GM12878 (cell line): Measurements from ENCODE around the gene TMEM174. TPM values are rescaled to one million over a fixed set of nuclear protein-coding genes. Genes with fewer than 3 reads are reported as not detected.
A peak's percentile ranks its signal among the peaks of the same experiment; 100 is the strongest.

ENCODE experiments used
- ATAC-seq: fragments of 200-7000 bp; cut with Tn5 transposase; 3 replicates; pipeline ENCODE4 v1.9.1; 2020; ENCODE audit warnings: mild to moderate bottlenecking, moderate library complexity
- BruUV-seq: library from RNA; stranded (reverse); fragments of 400-500 nt; replicated peaks from 2 replicates; lab custom pipeline; 2021; lab: Mats Ljungman, UMichigan
- CTCF ChIA-PET: fragments of 300-600 bp; sonication (Branson Sonifier 250); formaldehyde crosslinking; extraction: SDS; loops from one replicate; lab custom pipeline; 2021; ENCODE audit warnings: inconsistent platforms; lab: Yijun Ruan, JAX
- POLR2A ChIA-PET: fragments of 350-600 bp; formaldehyde crosslinking; extraction: SDS; loops from one replicate; lab custom pipeline; 2021; ENCODE audit warnings: inconsistent platforms; lab: Charles Lee
- RAD21 ChIA-PET: fragments of 300-600 bp; sonication (Branson Sonifier 250); formaldehyde crosslinking; loops from one replicate; lab custom pipeline; 2023; ENCODE audit warnings: antibody characterized with exemption; ENCODE audit not compliant: unreplicated experiment; lab: Charles Lee
- SMC1A ChIA-PET: fragments of 300-600 bp; sonication (Branson Sonifier 250); formaldehyde crosslinking; loops from one replicate; lab custom pipeline; 2023; ENCODE audit not compliant: unreplicated experiment, uncharacterized antibody; lab: Charles Lee
- DNase-seq: peaks from one replicate; pipeline ENCODE4 v3.0.0-alpha.2; 2011; ENCODE audit warnings: low read depth, low spot score
- FAIRE-seq: peaks from 3 replicates; lab custom pipeline; 2011; peaks lifted over from hg19 to GRCh38; lab: Jason Lieb, UNC
- H2AFZ ChIP-seq: 2 replicates; pipeline ENCODE4 v1.6.0; 2011; ENCODE audit warnings: low read depth, low read length, control low read depth; ENCODE audit not compliant: control insufficient read depth
- H3K27ac ChIP-seq: 2 replicates; pipeline ENCODE4 v1.5.1; 2011; ENCODE audit warnings: control low read depth; ENCODE audit not compliant: control insufficient read depth, insufficient read depth
- H3K27me3 ChIP-seq, 2 experiments: replicated peaks in 1 of 2; 2 replicates each; pipeline versions ENCODE4 v1.6.0 to v1.6.1; 2011; ENCODE audit warnings: low read length in 1 of 2; ENCODE audit not compliant: control insufficient read depth in 2 of 2, insufficient read depth in 2 of 2
- H3K36me3 ChIP-seq, 2 experiments: 2 replicates each; pipeline ENCODE4 v1.5.1; 2011; ENCODE audit warnings: low read length in 1 of 2; ENCODE audit not compliant: control insufficient read depth in 2 of 2, insufficient read depth in 2 of 2
- H3K4me1 ChIP-seq: 2 replicates; pipeline ENCODE4 v1.6.1; 2011; ENCODE audit warnings: mild to moderate bottlenecking, low read length, moderate library complexity, mixed read lengths; ENCODE audit not compliant: control insufficient read depth, insufficient read depth
- H3K4me2 ChIP-seq: 2 replicates; pipeline ENCODE4 v1.6.0; 2011; ENCODE audit warnings: control low read depth; ENCODE audit not compliant: control insufficient read depth, insufficient read depth
- H3K4me3 ChIP-seq: fragments of 200-600 bp; sonication (generic); 2 replicates; pipeline ENCODE4 v1.5.1; 2016
- H3K79me2 ChIP-seq: 2 replicates; pipeline ENCODE4 v1.6.0; 2011; ENCODE audit warnings: low read length; ENCODE audit not compliant: control insufficient read depth, insufficient read depth
- H3K9ac ChIP-seq: 2 replicates; pipeline ENCODE4 v1.8.0; 2011; ENCODE audit warnings: low read length, control low read depth, mixed read lengths; ENCODE audit not compliant: control insufficient read depth, insufficient read depth
- H3K9me3 ChIP-seq: replicated peaks from 3 replicates; pipeline ENCODE4 v1.5.1; 2011; ENCODE audit warnings: mild to moderate bottlenecking, low read length; ENCODE audit not compliant: control insufficient read depth, insufficient read depth
- H4K20me1 ChIP-seq: 2 replicates; pipeline ENCODE4 v1.6.0; 2011; ENCODE audit not compliant: control insufficient read depth, insufficient read depth
- CEBPB ChIP-seq, 2 experiments: fragments of 150-350 bp in 1 of 2; IDR thresholded peaks; 2 replicates each; pipeline ENCODE4 v1.6.1; 2012 to 2014; ENCODE audit warnings: low read depth in 2 of 2, low read length in 2 of 2, borderline replicate concordance in 1 of 2, inconsistent platforms in 1 of 2
- FOXM1 ChIP-seq: IDR thresholded peaks from 2 replicates; pipeline ENCODE4 v1.6.1; 2012; ENCODE audit warnings: low read depth, mild to moderate bottlenecking, inconsistent platforms, low read length, moderate library complexity
- MEF2B ChIP-seq: fragments of 450-650 bp; IDR thresholded peaks from 2 replicates; pipeline ENCODE4 v1.6.1; 2018; ENCODE audit warnings: mild to moderate bottlenecking, moderate library complexity; ENCODE audit not compliant: partially characterized antibody, poor library complexity, severe bottlenecking
- MYB ChIP-seq: fragments of 150-350 bp; IDR thresholded peaks from 2 replicates; pipeline ENCODE4 v1.6.1; 2014; ENCODE audit warnings: mild to moderate bottlenecking, low read depth, low read length, borderline replicate concordance
- PAX5 ChIP-seq: IDR thresholded peaks from 2 replicates; pipeline ENCODE4 v1.6.1; 2011; ENCODE audit warnings: low read depth, low read length, borderline replicate concordance
- RUNX3 ChIP-seq: IDR thresholded peaks from 2 replicates; pipeline ENCODE4 v1.6.1; 2012; ENCODE audit warnings: low read length, inconsistent platforms
- STAT3 ChIP-seq: IDR thresholded peaks from 2 replicates; pipeline ENCODE4 v1.6.1; 2011; ENCODE audit warnings: low read depth, low read length, improper control_type of control experiment
- USF1 ChIP-seq: IDR thresholded peaks from 2 replicates; pipeline ENCODE4 v1.6.1; 2011; ENCODE audit warnings: borderline replicate concordance, low read depth, mild to moderate bottlenecking, moderate library complexity, mixed read lengths, low read length; ENCODE audit not compliant: insufficient read depth; ENCODE audit errors: extremely low read length
- USF2 ChIP-seq: IDR thresholded peaks from 2 replicates; pipeline ENCODE4 v1.6.1; 2011; ENCODE audit warnings: low read depth, low read length, improper control_type of control experiment, borderline replicate concordance
- ZNF207 ChIP-seq: fragments of 450-650 bp; IDR thresholded peaks from 2 replicates; pipeline ENCODE4 v1.6.1; 2014; ENCODE audit warnings: antibody characterized with exemption, mild to moderate bottlenecking, borderline replicate concordance
- WGBS: methylation state at CpG from one replicate; pipeline ENCODE4 v1.1.6; 2016; ENCODE audit warnings: low lambda C conversion rate; ENCODE audit not compliant: insufficient replicate concordance, insufficient coverage; ENCODE audit errors: missing lambda C conversion rate; 5-methylcytosine and 5-hydroxymethylcytosine counted together
- in situ Hi-C: fragments of 300-500 bp; cut with MboI; formaldehyde crosslinking; loops from 9 replicates; pipeline ENCODE4 v1.14.3; 2018; ENCODE audit warnings: mixed read lengths
- intact Hi-C: fragments of 100-400 bp; cut with micrococcal nuclease; formaldehyde crosslinking; loops from one replicate; pipeline ENCODE4 v1.14.2; 2022; ENCODE audit not compliant: unreplicated experiment
- polyA plus RNA-seq, 11 experiments: library from polyadenylated mRNA; depleted of rRNA in 4 of 11; unstranded in 6 of 11; stranded (reverse) in 5 of 11; fragments of >200 nt; fragmentation: Nextera tagmentation in 4 of 11; fragmentation: Illumina TruSeq in 1 of 11; extraction: Ambion mirVana in 4 of 11; extraction: Trizol in 1 of 11; gene quantifications; 1 replicate in 1 of 11; 2 replicates in 10 of 11; pipeline versions ENCODE4 v1.2.1 to v1.2.3, GENCODE V29; 2011 to 2016; ENCODE audit warnings: inconsistent platforms in 2 of 11, missing spikeins in 2 of 11, low read depth in 1 of 11
- total RNA-seq, 4 experiments: library from RNA; depleted of rRNA in 3 of 4; stranded (reverse); fragments of >200 nt in 3 of 4; fragmentation: Illumina TruSeq in 1 of 4; extraction: Trizol in 1 of 4; gene quantifications; 2 replicates each; pipeline versions ENCODE4 v1.2.1 to v1.2.3, GENCODE V29; 2013 to 2021
- TF ChIP-seq, protein P1 (sequence below): fragments of 150-350 bp; IDR thresholded peaks from 2 replicates; pipeline ENCODE4 v1.6.1; 2014; ENCODE audit warnings: mild to moderate bottlenecking, low read depth, low read length
- TF ChIP-seq, protein P2 (sequence below): IDR thresholded peaks from 2 replicates; pipeline ENCODE4 v1.6.1; 2011; ENCODE audit warnings: low read depth, mild to moderate bottlenecking, low read length, moderate library complexity, borderline replicate concordance; ENCODE audit errors: extremely low read depth
- TF ChIP-seq, protein P3 (sequence below): fragments of 450-650 bp; IDR thresholded peaks from 2 replicates; pipeline ENCODE4 v1.6.1; 2017; ENCODE audit warnings: mild to moderate bottlenecking, low read depth, inconsistent platforms; ENCODE audit not compliant: poor library complexity, severe bottlenecking

TMEM174 gene
- total and polyA plus RNA-seq, 10 of the 15 experiments (the other 5 are each of a cell fraction or from before 2014, with no cell fraction given), result not detected

DNA sequence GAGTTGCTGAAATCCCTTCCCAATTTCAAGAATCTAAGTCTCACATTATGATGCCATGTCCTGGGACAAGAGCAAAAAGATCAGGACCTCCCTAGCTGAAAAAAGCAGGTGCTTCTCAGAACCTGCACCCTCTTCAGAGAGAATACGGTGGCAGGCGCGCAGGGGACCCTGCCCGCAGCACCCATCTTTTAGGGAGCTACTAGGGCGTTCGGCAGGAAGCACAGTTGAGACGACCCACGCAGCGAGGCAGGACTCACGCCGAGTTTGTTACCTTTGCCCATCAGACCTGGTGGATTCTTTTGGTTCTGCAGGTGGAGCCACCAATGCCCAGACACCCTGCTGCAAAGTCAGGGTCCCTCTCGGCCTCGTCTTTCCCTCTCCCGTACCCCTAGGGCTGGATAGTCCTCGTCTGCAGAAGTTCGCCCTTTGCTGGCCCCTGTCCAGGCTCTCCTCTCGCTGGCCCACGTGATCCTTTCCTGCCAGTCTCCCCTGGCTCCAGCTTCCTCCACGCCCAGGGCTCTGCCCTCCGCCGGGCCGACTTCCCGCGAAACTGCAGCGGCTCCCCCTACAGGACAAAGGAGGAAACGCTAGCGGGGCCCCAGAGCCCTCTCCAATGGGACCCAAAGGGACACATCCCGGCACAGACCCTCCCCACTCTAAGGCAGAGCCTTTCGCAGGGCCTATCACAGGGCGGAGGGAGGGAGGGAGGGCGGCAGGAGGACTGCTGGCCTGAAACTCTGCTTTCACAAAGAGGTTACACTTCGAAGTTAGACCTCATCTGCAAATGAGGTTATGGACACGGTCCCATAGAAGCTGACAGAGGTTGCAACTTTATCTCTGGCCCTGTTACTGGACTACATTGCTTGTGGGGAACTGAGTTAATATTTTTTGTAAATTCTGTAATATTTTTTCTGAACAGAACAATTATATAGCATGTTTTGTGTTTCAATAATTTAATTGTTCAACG is 28.8 kb downstream of the TMEM174 start:
- no peak overlapping the region for H2AFZ ChIP-seq
- in situ Hi-C loops, result no loop called here
- TF ChIP-seq ZNF207 (no peak), RUNX3 (no peak), STAT3 (no peak), USF1 (peak; percentile 36), MYB (no peak), FOXM1 (no peak), CEBPB (IDR thresholded peaks at IDR 0.05; ENCODE audit: borderline replicate concordance in 1 of 2, low read depth in 2 of 2, low read length in 2 of 2) (no peak), PAX5 (no peak), USF2 (no peak), MEF2B (no peak)
- TF ChIP-seq, protein P1, sequence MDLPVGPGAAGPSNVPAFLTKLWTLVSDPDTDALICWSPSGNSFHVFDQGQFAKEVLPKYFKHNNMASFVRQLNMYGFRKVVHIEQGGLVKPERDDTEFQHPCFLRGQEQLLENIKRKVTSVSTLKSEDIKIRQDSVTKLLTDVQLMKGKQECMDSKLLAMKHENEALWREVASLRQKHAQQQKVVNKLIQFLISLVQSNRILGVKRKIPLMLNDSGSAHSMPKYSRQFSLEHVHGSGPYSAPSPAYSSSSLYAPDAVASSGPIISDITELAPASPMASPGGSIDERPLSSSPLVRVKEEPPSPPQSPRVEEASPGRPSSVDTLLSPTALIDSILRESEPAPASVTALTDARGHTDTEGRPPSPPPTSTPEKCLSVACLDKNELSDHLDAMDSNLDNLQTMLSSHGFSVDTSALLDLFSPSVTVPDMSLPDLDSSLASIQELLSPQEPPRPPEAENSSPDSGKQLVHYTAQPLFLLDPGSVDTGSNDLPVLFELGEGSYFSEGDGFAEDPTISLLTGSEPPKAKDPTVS, result no peak
- TF ChIP-seq, protein P2, sequence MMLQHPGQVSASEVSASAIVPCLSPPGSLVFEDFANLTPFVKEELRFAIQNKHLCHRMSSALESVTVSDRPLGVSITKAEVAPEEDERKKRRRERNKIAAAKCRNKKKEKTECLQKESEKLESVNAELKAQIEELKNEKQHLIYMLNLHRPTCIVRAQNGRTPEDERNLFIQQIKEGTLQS, result no peak
- TF ChIP-seq, protein P3, sequence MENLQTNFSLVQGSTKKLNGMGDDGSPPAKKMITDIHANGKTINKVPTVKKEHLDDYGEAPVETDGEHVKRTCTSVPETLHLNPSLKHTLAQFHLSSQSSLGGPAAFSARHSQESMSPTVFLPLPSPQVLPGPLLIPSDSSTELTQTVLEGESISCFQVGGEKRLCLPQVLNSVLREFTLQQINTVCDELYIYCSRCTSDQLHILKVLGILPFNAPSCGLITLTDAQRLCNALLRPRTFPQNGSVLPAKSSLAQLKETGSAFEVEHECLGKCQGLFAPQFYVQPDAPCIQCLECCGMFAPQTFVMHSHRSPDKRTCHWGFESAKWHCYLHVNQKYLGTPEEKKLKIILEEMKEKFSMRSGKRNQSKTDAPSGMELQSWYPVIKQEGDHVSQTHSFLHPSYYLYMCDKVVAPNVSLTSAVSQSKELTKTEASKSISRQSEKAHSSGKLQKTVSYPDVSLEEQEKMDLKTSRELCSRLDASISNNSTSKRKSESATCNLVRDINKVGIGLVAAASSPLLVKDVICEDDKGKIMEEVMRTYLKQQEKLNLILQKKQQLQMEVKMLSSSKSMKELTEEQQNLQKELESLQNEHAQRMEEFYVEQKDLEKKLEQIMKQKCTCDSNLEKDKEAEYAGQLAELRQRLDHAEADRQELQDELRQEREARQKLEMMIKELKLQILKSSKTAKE, result no peak

More for the DNA sequence above, 28.8 kb downstream of the TMEM174 start:
- no peaks in the 10 kb centered on the region for H3K79me2 ChIP-seq
- no peaks in the 10 kb centered on the region for H3K36me3 ChIP-seq
- no TSS peak for BruUV-seq
- ChIA-PET RAD21 (interaction anchor here (0.6 to 1.3 kb wide), 5 partner anchors 118 to 591 kb away, joined by 3 read pairs; no protein-coding TSS in a partner anchor), CTCF (interaction anchor here (0.6 to 3.5 kb wide), 5 partner anchors 68 to 591 kb away, joined by 3 to 25 read pairs (median 8); partner anchors contain the start of gene FCHO2), SMC1A (interaction anchor here (0.7 to 2.8 kb wide), 2 partner anchors 101 to 118 kb away, joined by 3 to 11 read pairs; no protein-coding TSS in a partner anchor), POLR2A (no interaction called here)
- DNase-seq, result no peak
- no peaks in the 10 kb centered on the region for H3K9me3 ChIP-seq
- intact Hi-C loops, result loop anchor here (1.0 kb wide), 2 partner anchors 119 to 247 kb away; no protein-coding TSS in a partner anchor
- H3K9ac ChIP-seq, result no peak overlapping the region
- no peaks in the 10 kb centered on the region for H3K4me1 ChIP-seq
- WGBS, result 35% methylated on average over 32 of the region's 34 CpGs
- peaks cover 0 to 1% of the 10 kb centered on the region in 2 experiments; a peak in 2 of 4 replicates for H3K27me3 ChIP-seq
- FAIRE-seq, result no peak
- H4K20me1 ChIP-seq, result no peaks in the 10 kb centered on the region
- no peak overlapping the region for H3K4me3 ChIP-seq
- no peak overlapping the region for H3K27ac ChIP-seq
- H3K4me2 ChIP-seq, result no peak overlapping the region
- peak; percentile 99 for ATAC-seq
